Glutamatergic neuron (in vitro differentiated cells): ENCODE results near the gene SLC41A1. TPM values are rescaled to one million over a fixed set of nuclear protein-coding genes. Genes with fewer than 3 reads are reported as not detected.

Experiments used
- DNase-seq: peaks from one replicate; pipeline ENCODE4 v3.0.0; 2022
- H3K27ac Mint-ChIP-seq: one replicate; pipeline ENCODE4 v1.8.0; 2020; ENCODE audit warnings: mild to moderate bottlenecking, mixed read lengths, inconsistent platforms; ENCODE audit not compliant: unreplicated experiment
- H3K27me3 Mint-ChIP-seq: one replicate; pipeline ENCODE4 v1.8.0; 2020; ENCODE audit warnings: mild to moderate bottlenecking, moderate library complexity, mixed read lengths, inconsistent platforms; ENCODE audit not compliant: unreplicated experiment
- H3K36me3 Mint-ChIP-seq: one replicate; pipeline ENCODE4 v1.8.0; 2020; ENCODE audit warnings: mild to moderate bottlenecking, mixed read lengths, inconsistent platforms; ENCODE audit not compliant: unreplicated experiment
- H3K4me1 Mint-ChIP-seq: one replicate; pipeline ENCODE4 v1.8.0; 2020; ENCODE audit warnings: mild to moderate bottlenecking, low read depth, mixed read lengths, inconsistent platforms; ENCODE audit not compliant: unreplicated experiment
- H3K4me3 Mint-ChIP-seq: one replicate; pipeline ENCODE4 v1.8.0; 2020; ENCODE audit warnings: mild to moderate bottlenecking, mixed read lengths, inconsistent platforms; ENCODE audit not compliant: unreplicated experiment
- H3K9me3 Mint-ChIP-seq: one replicate; pipeline ENCODE4 v1.8.0; 2020; ENCODE audit warnings: mild to moderate bottlenecking, moderate library complexity, mixed read lengths, inconsistent platforms; ENCODE audit not compliant: unreplicated experiment
- total RNA-seq: library from RNA; stranded (reverse); fragmentation: NEBNext Ultra II Directional; extraction: Animal tissue kit (Norgen Biotek cat#: 25700); gene quantifications from one replicate; pipeline ENCODE4 v1.2.1, GENCODE V29; 2021; ENCODE audit not compliant: unreplicated experiment
- TF ChIP-seq, protein P1 (sequence below): fragments of 200-600 bp; sonication (generic); IDR thresholded peaks from one replicate; pipeline ENCODE4 v1.5.0; 2021; ENCODE audit not compliant: partially characterized antibody, unreplicated experiment

SLC41A1 gene
- total RNA-seq, 1 donor from 2014 or later, result 6.2 TPM

DNA sequence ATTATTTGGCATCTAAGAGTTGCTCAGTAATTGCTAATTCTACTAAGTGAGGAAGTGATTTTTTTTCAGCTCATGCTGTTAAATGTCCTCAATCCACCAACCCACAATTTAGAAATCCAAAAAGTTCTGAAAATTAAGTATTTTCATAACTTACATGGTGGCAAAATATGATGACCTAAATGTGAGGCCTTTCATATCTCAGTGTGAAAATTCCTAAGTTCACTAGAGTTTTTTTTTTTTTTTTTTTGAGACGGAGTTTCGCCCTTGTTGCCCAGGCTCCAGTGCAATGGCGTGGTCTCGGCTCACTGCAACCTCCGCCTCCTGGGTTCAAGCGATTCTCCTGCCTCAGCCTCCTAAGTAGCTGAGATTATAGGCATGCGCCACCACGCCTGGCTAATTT is 68.6 kb downstream of the SLC41A1 start:
- no peak for DNase-seq
- peaks cover 17% of the 10 kb centered on the region for H3K4me1 Mint-ChIP-seq
- no peaks in the 10 kb centered on the region for H3K36me3 Mint-ChIP-seq
- H3K4me3 Mint-ChIP-seq, result no peak overlapping the region
- no peak overlapping the region for H3K27ac Mint-ChIP-seq
- H3K27me3 Mint-ChIP-seq, result peaks cover 3% of the 10 kb centered on the region
- H3K9me3 Mint-ChIP-seq, result peaks cover 4% of the 10 kb centered on the region
- TF ChIP-seq, protein P1, sequence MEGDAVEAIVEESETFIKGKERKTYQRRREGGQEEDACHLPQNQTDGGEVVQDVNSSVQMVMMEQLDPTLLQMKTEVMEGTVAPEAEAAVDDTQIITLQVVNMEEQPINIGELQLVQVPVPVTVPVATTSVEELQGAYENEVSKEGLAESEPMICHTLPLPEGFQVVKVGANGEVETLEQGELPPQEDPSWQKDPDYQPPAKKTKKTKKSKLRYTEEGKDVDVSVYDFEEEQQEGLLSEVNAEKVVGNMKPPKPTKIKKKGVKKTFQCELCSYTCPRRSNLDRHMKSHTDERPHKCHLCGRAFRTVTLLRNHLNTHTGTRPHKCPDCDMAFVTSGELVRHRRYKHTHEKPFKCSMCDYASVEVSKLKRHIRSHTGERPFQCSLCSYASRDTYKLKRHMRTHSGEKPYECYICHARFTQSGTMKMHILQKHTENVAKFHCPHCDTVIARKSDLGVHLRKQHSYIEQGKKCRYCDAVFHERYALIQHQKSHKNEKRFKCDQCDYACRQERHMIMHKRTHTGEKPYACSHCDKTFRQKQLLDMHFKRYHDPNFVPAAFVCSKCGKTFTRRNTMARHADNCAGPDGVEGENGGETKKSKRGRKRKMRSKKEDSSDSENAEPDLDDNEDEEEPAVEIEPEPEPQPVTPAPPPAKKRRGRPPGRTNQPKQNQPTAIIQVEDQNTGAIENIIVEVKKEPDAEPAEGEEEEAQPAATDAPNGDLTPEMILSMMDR, result no peak

DNA sequence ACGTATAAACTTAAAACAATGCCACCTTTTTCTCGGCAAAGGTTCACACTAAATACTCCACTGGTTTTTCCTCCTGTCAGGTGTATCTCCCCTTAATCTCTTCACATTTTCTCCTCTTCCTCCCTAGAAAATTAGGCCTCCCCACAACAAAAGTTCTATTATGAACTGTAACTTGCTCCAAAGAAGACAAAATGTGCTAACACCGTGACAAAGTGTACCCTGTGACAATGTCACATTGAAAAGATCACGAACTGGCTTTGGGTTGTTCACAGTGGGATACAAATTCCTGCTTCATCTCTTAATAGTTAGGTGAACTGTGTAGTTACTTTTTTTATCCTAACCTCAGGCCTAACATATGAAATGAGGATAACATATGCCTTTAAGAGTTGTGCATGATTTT is 69.0 kb downstream of the SLC41A1 start:
- Mint-ChIP-seq H3K4me3 (no peak overlapping the region), H3K27me3 (peaks cover 2% of the 10 kb centered on the region), H3K4me1 (peaks cover 17% of the 10 kb centered on the region), H3K36me3 (no peaks in the 10 kb centered on the region), H3K27ac (no peak overlapping the region), H3K9me3 (peaks cover 2% of the 10 kb centered on the region)
- TF ChIP-seq, protein P1, result no peak
- no peak for DNase-seq

DNA sequence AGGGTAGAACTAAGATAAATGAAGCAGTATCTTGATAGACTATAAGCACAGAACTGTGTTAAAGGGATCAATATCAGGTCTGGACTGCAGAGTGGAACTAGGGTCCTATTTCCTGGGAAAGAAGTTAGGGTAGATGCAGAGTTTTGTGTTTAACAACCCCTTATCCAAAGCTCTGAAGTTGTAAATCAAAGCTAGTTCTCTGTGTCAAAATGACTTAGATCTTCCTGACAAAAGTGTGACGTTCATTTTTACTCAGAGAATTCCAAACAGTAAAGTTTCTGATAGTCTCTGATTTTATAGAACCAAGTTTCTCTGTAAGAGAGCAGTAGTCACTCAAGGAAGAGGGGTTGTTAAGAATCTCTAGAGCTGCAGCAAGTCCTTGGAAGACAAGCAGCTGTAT is 71.3 kb downstream of the SLC41A1 start:
- Mint-ChIP-seq H3K27me3 (no peaks in the 10 kb centered on the region), H3K27ac (no peak overlapping the region), H3K36me3 (no peaks in the 10 kb centered on the region)

DNA sequence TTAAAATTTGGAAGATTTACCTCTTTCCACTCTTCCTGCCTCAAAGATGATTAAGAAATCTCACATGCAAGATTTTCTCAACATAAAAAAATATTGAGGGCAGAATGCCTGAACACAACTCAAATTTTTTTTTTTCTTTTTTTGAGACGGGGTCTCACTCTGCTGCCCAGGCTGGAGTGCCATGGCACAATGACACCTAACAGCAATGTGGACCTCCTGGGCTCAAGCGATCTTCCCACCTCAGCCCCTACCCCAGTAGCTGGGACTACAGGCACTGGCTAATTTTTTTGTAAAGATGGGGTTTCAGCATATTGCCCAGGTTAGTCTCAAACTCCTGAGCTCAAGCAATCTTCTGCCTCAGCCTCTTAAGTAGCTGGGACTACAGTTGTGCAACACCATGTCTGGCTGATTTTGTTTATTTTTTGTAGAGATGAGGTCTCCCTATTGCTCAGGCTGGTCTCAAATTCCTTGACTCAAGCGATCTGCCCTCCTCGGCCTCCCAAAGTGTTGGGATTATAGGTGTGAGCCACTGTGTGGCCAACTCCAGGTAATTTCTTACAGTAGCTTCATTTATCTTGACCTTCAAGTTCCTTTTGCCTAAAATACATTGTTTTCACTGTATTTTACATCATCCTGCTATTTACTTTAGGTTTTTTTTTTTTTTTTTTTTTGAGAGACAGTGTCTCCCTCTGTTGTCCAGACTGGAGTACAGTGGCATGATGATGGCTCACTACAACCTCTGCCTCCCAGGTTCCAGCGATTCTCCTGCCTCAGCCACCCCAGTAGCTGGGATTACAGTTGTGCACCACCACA is 73.4 kb downstream of the SLC41A1 start:
- H3K4me1 Mint-ChIP-seq, result peaks cover 2% of the 10 kb centered on the region
- no peaks in the 10 kb centered on the region for H3K9me3 Mint-ChIP-seq
- H3K27me3 Mint-ChIP-seq, result no peaks in the 10 kb centered on the region
- H3K4me3 Mint-ChIP-seq, result no peak overlapping the region
- no peak for DNase-seq
- TF ChIP-seq, protein P1, result no peak
- no peaks in the 10 kb centered on the region for H3K36me3 Mint-ChIP-seq
- no peak overlapping the region for H3K27ac Mint-ChIP-seq

More for the DNA sequence above, 71.3 kb downstream of the SLC41A1 start:
- no peak for DNase-seq
- TF ChIP-seq, protein P1, result no peak
- Mint-ChIP-seq H3K4me1 (peaks cover 7% of the 10 kb centered on the region), H3K4me3 (no peak overlapping the region), H3K9me3 (no peaks in the 10 kb centered on the region)

Other genes with a start within 250 kb of the SLC41A1 start
- gene ELK4, start 181.2 kb downstream of the SLC41A1 start, total RNA-seq, result 20.0 TPM
- 3.7 TPM for gene SLC45A3, start 132.7 kb downstream of the SLC41A1 start, total RNA-seq
- gene NUCKS1, start 63.0 kb downstream of the SLC41A1 start, total RNA-seq, result 124 TPM
- gene RAB29, start 37.7 kb downstream of the SLC41A1 start, total RNA-seq, result 1.7 TPM
- gene PM20D1, start 36.9 kb upstream of the SLC41A1 start, total RNA-seq, result not detected
- not detected for gene SLC26A9, start 130.3 kb upstream of the SLC41A1 start, total RNA-seq
- not detected for gene RAB7B, start 190.2 kb upstream of the SLC41A1 start, total RNA-seq
- gene CTSE, start 210.7 kb upstream of the SLC41A1 start, total RNA-seq, result not detected
- not detected for gene RHEX, start 240.0 kb upstream of the SLC41A1 start, total RNA-seq